Inferior parietal cortex (tissue), 1 donor: ENCODE data around the gene GPRASP3.
"Not testable (repeated sequence)": the region's sequence is repeated elsewhere in the genome, so short reads cannot be mapped to it uniquely, and the experiment has no call there.

Source experiments
- DNase-seq: peaks from one replicate; pipeline ENCODE4 v3.0.0-alpha.2; 2016; ENCODE audit errors: extremely low spot score

Gene GPRASP3

GRCh38 chrX:102720237-102721168, at the start of gene GPRASP3:
TSS of gene GPRASP3 (plus strand) at chrX:102720743. CDS start at chrX:102748996, 28,253 bp downstream.
- DNase-seq = peak; percentile 76

GRCh38 chrX:102672856-102673255, 47.7 kb upstream of the GPRASP3 start:
- DNase-seq = no peak

GRCh38 chrX:102677479-102677878, 43.1 kb upstream of the GPRASP3 start:
- not testable (repeated sequence) for DNase-seq

- DNase-seq = no peak
These were observed 35.6 kb upstream of the GPRASP3 start for GRCh38 chrX:102684772-102685520.

- no peak for DNase-seq
These were observed 25.8 kb upstream of the GPRASP3 start for GRCh38 chrX:102694749-102695148.

GRCh38 chrX:102696306-102696705, 24.2 kb upstream of the GPRASP3 start:
- DNase-seq = no peak

- no peak for DNase-seq
These were observed 23.0 kb upstream of the GPRASP3 start for GRCh38 chrX:102697494-102697893.

GRCh38 chrX:102708900-102709299, 11.6 kb upstream of the GPRASP3 start:
- DNase-seq = no peak

- no peak for DNase-seq
These were observed 8.7 kb upstream of the GPRASP3 start for GRCh38 chrX:102711872-102712215.

GRCh38 chrX:102712216-102712966, 8.2 kb upstream of the GPRASP3 start, which contains the start of gene GPRASP2:
TSS of gene GPRASP2 (plus strand) at chrX:102712448. CDS start at chrX:102714870, 2,422 bp downstream.
- DNase-seq = peak; percentile 3

- DNase-seq = peak; percentile 71
These were observed 7.4 kb upstream of the GPRASP3 start for GRCh38 chrX:102712981-102713625.

GRCh38 chrX:102714994-102715393, 5.5 kb upstream of the GPRASP3 start:
- no peak for DNase-seq

- DNase-seq = no peak
These were observed 4.6 kb upstream of the GPRASP3 start for GRCh38 chrX:102715967-102716366.

- not testable (repeated sequence) for DNase-seq
These were observed 595 bp downstream of the GPRASP3 start for GRCh38 chrX:102721169-102721506.

GRCh38 chrX:102723456-102723855, 2.9 kb downstream of the GPRASP3 start:
- DNase-seq = no peak

GRCh38 chrX:102727761-102728160, 7.2 kb downstream of the GPRASP3 start:
- no peak for DNase-seq

GRCh38 chrX:102728646-102729045, 8.1 kb downstream of the GPRASP3 start:
- DNase-seq = no peak

- no peak for DNase-seq
These were observed 19.1 kb downstream of the GPRASP3 start for GRCh38 chrX:102739657-102740056.

- DNase-seq = no peak
These were observed 23.8 kb downstream of the GPRASP3 start for GRCh38 chrX:102744307-102744706.

GRCh38 chrX:102745513-102745856, 24.9 kb downstream of the GPRASP3 start:
- DNase-seq = no peak

GRCh38 chrX:102745857-102746584, 25.5 kb downstream of the GPRASP3 start:
- DNase-seq = no peak
